ENCODE data around the gene TRABD2B.

TRABD2B gene

DNA sequence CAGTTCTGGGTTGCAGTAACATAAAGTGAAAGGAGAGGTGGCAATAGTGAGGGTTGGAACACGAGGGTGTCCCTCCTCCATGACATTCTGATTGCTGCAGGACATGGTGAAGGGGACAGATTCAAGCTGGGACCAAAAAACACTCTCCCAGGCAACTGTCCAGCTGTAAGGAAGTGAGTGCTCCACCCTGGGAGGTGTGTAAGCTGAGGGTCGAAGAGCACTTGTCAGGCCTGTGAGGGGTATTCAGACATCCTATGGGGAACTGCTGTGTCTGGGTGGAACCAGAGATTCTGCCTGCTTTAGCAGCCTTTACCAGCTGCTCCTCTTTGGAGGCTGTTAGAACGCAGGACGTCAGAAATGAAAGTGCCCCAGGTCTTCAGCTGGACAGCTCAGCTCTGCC is 212.1 kb downstream of the TRABD2B start:
- Histone ChIP-seq H3K4me1 (ENCODE audit: insufficient read depth, low read length) (no peaks in the 10 kb centered on the region), H3K27me3 (ENCODE audit: insufficient read depth, low read length) (no peaks in the 10 kb centered on the region), H3K27ac (ENCODE audit: low read depth, low read length) (no peak overlapping the region), H3K9ac (ENCODE audit: low read depth, low read length) (no peak overlapping the region), H3K9me3 (ENCODE audit: insufficient read depth, low read depth, low read length) (no peaks in the 10 kb centered on the region), H3K4me3 (ENCODE audit: low read length) (no peak overlapping the region), H3K36me3 (ENCODE audit: insufficient read depth, low read length) (no peaks in the 10 kb centered on the region)
- WGBS = 91% methylated on average over 4 of the region's 4 CpGs

DNA sequence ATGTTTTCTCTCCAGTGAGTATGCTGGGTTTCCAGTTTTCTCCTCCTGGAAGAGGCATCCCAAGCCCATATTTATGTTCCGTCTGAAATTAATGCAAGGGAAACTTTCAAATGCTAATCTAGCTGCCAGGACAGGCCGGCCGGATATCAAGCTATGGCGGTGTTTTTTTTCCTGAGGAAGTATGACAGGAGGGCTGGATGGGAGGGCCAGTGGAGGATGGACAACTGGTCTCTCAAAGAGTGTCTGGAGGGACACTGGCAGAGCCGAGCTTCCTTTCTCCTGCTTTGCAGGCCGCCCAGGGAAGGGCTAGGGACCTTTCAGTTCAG is 212.7 kb downstream of the TRABD2B start:
- 94% methylated on average over 6 of the region's 6 CpGs for WGBS
- H3K4me1 ChIP-seq (ENCODE audit: insufficient read depth, low read length) = no peaks in the 10 kb centered on the region
- H3K4me3 ChIP-seq (ENCODE audit: low read length) = no peak overlapping the region
- no peak overlapping the region for H3K27ac ChIP-seq (ENCODE audit: low read depth, low read length)
- H3K9me3 ChIP-seq (ENCODE audit: insufficient read depth, low read depth, low read length) = no peaks in the 10 kb centered on the region
- H3K9ac ChIP-seq (ENCODE audit: low read depth, low read length) = no peak overlapping the region
- no peaks in the 10 kb centered on the region for H3K27me3 ChIP-seq (ENCODE audit: insufficient read depth, low read length)
- no peaks in the 10 kb centered on the region for H3K36me3 ChIP-seq (ENCODE audit: insufficient read depth, low read length)

DNA sequence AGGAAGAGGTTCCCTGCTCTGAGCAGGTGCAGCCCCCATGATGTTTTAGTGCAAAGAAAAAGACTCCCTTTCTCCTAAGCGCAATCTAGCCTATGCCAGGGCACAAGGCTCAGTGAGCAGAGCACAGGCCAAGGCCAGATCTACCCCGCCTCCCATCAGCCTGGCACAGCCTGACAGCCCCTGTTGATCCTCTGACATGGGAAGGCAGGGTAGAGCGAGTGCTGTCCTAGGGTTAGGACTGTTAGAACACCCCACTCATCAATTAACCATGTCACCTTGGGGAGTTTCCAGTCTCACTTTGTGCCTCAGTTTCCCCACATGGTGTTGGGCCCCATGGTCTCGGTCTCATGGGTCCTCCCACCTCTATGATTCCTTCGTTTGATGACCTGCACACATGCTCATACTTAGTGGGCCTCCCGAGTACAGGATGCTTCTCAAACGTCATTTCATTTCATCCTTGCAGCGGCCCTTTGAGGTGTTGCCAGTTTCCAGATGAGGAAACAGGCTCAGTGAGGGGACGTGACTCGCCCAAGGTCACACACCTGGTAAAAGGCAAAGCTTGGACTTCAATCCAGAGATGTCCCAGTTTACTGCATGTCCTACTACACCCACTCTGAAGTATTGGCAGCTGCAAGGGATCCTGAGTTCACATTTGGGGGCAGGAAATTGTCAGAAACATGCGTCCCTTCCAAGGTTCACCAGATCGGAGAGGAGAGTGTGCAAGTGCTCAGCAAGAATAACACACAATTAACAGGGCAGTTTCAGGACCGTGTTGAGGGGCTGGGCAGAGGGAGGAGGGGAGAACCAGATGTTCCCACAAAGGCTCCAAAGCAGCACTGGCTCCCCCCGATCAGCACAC is 213.3 kb downstream of the TRABD2B start:
- no peaks in the 10 kb centered on the region for H3K9me3 ChIP-seq (ENCODE audit: insufficient read depth, low read depth, low read length)
- H3K27ac ChIP-seq (ENCODE audit: low read depth, low read length) = no peak overlapping the region
- H3K27me3 ChIP-seq (ENCODE audit: insufficient read depth, low read length) = no peaks in the 10 kb centered on the region
- H3K9ac ChIP-seq (ENCODE audit: low read depth, low read length) = no peak overlapping the region
- H3K4me3 ChIP-seq (ENCODE audit: low read length) = no peak overlapping the region
- WGBS = 93% methylated on average over 14 of the region's 14 CpGs
- no peaks in the 10 kb centered on the region for H3K4me1 ChIP-seq (ENCODE audit: insufficient read depth, low read length)
- H3K36me3 ChIP-seq (ENCODE audit: insufficient read depth, low read length) = no peaks in the 10 kb centered on the region

DNA sequence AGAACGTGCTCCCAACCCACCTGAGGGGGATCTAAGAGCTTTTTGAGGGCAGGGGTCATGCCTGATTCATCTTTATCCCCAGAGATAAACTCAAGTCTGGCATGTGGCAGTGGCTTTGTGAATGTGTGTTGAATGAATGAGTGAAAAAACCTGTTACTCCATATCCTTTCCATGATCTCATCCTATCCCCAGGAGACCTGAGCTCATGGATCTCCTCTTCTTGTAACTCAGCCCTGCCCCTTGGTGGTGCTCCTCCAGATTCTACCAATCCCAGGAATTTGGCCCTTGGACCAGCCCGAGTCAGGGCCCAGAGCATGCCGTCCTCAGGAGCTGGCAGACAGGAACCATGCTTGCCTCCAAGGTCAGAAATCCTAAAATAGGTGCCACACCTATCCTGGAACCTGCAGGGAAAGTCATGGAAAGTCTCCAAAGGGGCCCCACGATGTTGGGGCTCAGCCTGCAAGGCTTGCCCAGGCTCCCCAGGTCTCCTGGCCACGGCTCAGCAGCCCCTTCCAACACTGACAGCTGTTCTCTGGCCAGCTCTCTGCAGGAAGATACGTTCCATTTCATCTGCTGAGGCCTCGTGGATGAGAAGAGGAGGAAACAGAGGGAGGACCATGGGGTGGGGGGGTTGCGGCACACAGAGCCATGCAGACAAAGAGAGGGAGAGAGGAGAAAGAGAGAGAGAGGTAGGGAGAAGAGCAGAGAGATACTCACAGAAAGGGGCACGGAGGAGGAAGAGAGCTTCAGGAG is 214.6 kb downstream of the TRABD2B start:
- Histone ChIP-seq H3K36me3 (ENCODE audit: insufficient read depth, low read length) (no peaks in the 10 kb centered on the region), H3K4me1 (ENCODE audit: insufficient read depth, low read length) (no peaks in the 10 kb centered on the region), H3K9ac (ENCODE audit: low read depth, low read length) (no peak overlapping the region), H3K27ac (ENCODE audit: low read depth, low read length) (no peak overlapping the region), H3K27me3 (ENCODE audit: insufficient read depth, low read length) (no peaks in the 10 kb centered on the region), H3K9me3 (ENCODE audit: insufficient read depth, low read depth, low read length) (no peaks in the 10 kb centered on the region), H3K4me3 (ENCODE audit: low read length) (no peak overlapping the region)
- 92% methylated on average over 9 of the region's 9 CpGs for WGBS

DNA sequence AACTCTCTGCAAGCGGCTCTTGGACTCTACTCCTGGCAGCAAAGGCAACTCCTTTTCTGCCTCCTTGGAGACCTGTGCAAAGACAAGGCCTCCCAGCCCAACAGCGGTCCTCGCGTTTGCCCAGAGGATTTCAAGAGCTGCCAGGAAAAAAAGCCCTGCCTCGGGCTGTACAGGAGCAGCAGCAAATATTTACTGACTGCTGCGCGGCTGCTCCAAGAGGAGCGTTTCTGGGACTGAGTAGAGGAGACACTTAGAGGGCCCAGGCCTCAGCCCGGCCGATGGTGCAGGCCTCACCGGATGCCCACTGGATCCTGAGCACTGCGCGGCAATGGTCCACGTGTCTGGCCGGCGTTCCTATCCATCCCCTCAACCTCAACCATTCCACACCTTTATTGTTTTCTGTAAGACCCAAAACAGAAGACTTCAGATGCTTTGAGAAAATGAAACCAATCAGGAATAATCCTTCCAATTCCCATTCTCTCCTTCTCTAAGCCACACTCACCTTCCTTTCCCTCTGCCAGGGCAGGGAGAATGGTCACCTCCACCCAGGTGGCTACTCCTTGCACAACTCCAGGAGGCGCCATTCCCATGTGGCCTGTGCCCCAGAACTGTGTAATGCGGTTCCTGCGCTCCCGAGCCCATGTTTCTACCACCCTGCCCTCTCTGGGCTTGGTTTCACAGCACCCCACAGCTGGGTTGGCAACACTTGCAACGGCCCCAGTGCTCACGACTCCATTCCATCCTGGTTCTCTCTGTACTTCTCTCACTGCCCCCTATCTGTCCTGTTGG is 215.8 kb downstream of the TRABD2B start:
- H3K27ac ChIP-seq (ENCODE audit: low read depth, low read length) = no peak overlapping the region
- WGBS = 95% methylated on average over 22 of the region's 22 CpGs
- no peaks in the 10 kb centered on the region for H3K36me3 ChIP-seq (ENCODE audit: insufficient read depth, low read length)
- no peaks in the 10 kb centered on the region for H3K9me3 ChIP-seq (ENCODE audit: insufficient read depth, low read depth, low read length)
- H3K9ac ChIP-seq (ENCODE audit: low read depth, low read length) = no peak overlapping the region
- H3K27me3 ChIP-seq (ENCODE audit: insufficient read depth, low read length) = no peaks in the 10 kb centered on the region
- H3K4me3 ChIP-seq (ENCODE audit: low read length) = no peak overlapping the region
- 0 out of 2 replicates have a peak, but pooled peaks cover 2% of the 10 kb centered on the region for H3K4me1 ChIP-seq (ENCODE audit: insufficient read depth, low read length)

DNA sequence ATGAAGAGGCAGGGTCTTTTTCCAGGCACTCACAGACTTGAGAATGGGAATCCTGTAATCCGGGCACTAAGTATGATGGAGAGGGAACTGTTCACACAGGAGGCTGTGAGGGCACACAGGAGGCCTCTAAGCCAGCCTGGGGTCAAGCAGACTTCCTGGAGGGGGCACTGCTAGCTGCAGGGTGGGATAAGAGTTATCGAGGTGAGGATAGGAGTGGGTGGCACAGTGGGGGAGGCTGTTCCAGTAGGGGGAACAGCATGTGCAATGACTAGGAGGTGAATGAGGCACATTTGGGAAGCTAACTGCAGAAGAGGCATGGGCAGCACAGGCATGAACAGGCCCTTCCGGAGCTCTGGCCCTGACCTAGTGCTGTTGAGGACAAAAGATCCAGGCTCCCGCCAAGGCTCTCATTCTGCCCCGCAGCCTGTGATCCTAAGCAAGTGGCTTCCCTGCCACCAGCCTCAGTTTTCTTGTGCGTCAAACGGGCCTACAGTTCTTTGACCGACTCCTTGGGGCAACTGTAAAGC is 216.7 kb downstream of the TRABD2B start:
- WGBS = 92% methylated on average over 8 of the region's 8 CpGs
- Histone ChIP-seq H3K27ac (ENCODE audit: low read depth, low read length) (no peak overlapping the region), H3K4me1 (ENCODE audit: insufficient read depth, low read length) (peaks cover 10% of the 10 kb centered on the region; the same call in 1 of the 2 replicates), H3K9me3 (ENCODE audit: insufficient read depth, low read depth, low read length) (no peaks in the 10 kb centered on the region), H3K36me3 (ENCODE audit: insufficient read depth, low read length) (no peaks in the 10 kb centered on the region), H3K4me3 (ENCODE audit: low read length) (no peak overlapping the region), H3K27me3 (ENCODE audit: insufficient read depth, low read length) (no peaks in the 10 kb centered on the region), H3K9ac (ENCODE audit: low read depth, low read length) (no peak overlapping the region)

DNA sequence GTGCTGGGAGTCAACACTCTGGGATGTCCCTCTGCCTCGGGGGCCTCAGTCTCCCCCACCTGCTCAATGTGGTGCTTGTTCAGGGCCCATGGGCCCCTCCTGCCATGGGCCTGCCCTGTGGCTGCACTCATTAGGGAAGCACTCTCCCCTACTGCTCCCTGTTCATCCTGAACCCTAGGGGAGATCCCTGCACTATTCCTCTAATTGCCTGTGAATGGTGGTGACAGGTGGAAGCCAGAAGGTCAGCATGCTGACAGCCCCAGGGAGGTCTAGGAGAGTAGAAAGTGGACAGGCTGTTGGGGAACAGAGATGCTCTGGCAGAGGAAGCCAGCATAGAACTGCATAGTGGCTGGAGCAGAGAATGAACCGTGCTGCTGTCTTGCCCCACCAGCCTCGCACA is 217.6 kb downstream of the TRABD2B start:
- Histone ChIP-seq H3K27ac (ENCODE audit: low read depth, low read length) (no peak overlapping the region), H3K9ac (ENCODE audit: low read depth, low read length) (no peak overlapping the region), H3K27me3 (ENCODE audit: insufficient read depth, low read length) (no peaks in the 10 kb centered on the region), H3K4me1 (ENCODE audit: insufficient read depth, low read length) (peaks cover 10% of the 10 kb centered on the region; the same call in 1 of the 2 replicates), H3K4me3 (ENCODE audit: low read length) (no peak overlapping the region), H3K9me3 (ENCODE audit: insufficient read depth, low read depth, low read length) (no peaks in the 10 kb centered on the region), H3K36me3 (ENCODE audit: insufficient read depth, low read length) (no peaks in the 10 kb centered on the region)
- WGBS = 86% methylated on average over 3 of the region's 3 CpGs

DNA sequence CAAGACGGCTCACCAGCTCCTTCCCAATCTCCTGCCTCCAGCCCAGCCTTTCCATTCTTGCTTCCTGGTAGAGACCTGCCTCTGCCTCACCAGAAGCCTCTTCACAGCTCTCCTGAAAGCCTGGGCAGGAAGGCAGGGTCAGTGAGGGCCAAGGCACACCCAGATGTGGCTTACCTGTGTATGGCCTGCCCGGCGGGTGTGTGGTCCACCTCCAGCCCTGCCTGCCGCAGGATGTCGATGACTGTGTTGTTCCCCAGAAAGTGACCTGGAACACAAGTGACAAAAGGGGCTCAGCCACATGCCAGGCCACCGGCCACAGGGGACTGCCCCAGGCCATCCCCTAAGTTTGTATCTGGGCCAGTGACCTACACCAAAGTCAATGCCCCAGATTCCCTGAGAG is 218.9 kb downstream of the TRABD2B start:
- no peaks in the 10 kb centered on the region for H3K36me3 ChIP-seq (ENCODE audit: insufficient read depth, low read length)
- H3K27me3 ChIP-seq (ENCODE audit: insufficient read depth, low read length) = no peaks in the 10 kb centered on the region
- H3K27ac ChIP-seq (ENCODE audit: low read depth, low read length) = no peak overlapping the region
- H3K4me3 ChIP-seq (ENCODE audit: low read length) = no peak overlapping the region
- H3K4me1 ChIP-seq (ENCODE audit: insufficient read depth, low read length) = peaks cover 10% of the 10 kb centered on the region; the same call in 1 of the 2 replicates
- H3K9ac ChIP-seq (ENCODE audit: low read depth, low read length) = no peak overlapping the region
- no peaks in the 10 kb centered on the region for H3K9me3 ChIP-seq (ENCODE audit: insufficient read depth, low read depth, low read length)
- 96% methylated on average over 6 of the region's 6 CpGs for WGBS

DNA sequence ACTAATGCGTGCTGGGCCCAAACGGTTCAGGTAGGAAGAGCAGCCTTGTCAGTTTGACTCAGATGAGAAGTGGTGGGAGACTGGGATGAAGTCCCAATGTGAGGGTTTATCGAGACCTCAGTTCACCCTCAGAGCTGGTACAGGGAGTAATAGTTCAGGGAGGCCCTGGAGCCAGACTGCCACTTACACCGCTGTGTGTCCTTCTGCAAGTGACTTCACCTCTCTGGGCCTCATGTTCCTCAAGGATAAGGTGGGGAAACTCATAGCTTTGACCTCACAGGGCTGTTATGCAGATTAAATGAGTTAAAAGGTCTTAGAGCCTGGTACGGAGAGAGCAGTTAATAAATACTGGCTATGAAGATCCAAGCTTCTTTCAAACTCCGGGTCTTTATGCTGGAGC is 219.9 kb downstream of the TRABD2B start:
- Histone ChIP-seq H3K36me3 (ENCODE audit: insufficient read depth, low read length) (no peaks in the 10 kb centered on the region), H3K4me1 (ENCODE audit: insufficient read depth, low read length) (peaks cover 10% of the 10 kb centered on the region; the same call in 1 of the 2 replicates), H3K4me3 (ENCODE audit: low read length) (no peak overlapping the region), H3K27ac (ENCODE audit: low read depth, low read length) (no peak overlapping the region), H3K9ac (ENCODE audit: low read depth, low read length) (no peak overlapping the region), H3K27me3 (ENCODE audit: insufficient read depth, low read length) (no peaks in the 10 kb centered on the region), H3K9me3 (ENCODE audit: insufficient read depth, low read depth, low read length) (no peaks in the 10 kb centered on the region)
- 96% methylated on average over 6 of the region's 6 CpGs for WGBS

DNA sequence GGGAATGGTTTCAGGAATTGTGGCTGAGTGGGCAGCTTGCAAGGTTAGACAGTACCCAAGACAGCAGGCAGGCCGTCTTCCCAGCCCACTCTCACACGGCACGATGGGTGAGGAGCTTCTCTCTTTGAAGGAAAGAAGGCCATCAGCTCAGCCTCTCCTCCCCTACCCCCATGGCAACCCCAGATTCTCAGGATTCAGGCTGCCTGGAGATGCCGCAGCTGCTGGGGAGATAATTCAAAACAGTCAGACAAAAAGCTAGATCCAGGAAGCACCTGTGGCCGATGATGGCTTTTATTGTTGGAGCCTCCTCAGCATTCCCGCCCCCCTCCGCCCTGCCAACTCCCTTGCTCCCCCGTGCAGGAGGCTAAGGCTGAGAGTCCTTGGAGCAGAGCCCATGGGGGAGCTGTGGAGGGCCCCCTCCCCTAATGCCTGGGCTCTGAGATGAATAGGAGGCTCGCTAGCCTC is 220.5 kb downstream of the TRABD2B start:
- Histone ChIP-seq H3K4me3 (ENCODE audit: low read length) (no peak overlapping the region), H3K27me3 (ENCODE audit: insufficient read depth, low read length) (no peaks in the 10 kb centered on the region), H3K27ac (ENCODE audit: low read depth, low read length) (no peak overlapping the region), H3K9me3 (ENCODE audit: insufficient read depth, low read depth, low read length) (no peaks in the 10 kb centered on the region), H3K36me3 (ENCODE audit: insufficient read depth, low read length) (no peaks in the 10 kb centered on the region), H3K9ac (ENCODE audit: low read depth, low read length) (no peak overlapping the region), H3K4me1 (ENCODE audit: insufficient read depth, low read length) (peaks cover 10% of the 10 kb centered on the region; the same call in 1 of the 2 replicates)
- WGBS = 65% methylated on average over 9 of the region's 9 CpGs

Data from HUES64 (cell line).